Smooth muscle cell (in vitro differentiated cells): ENCODE results near the gene FOXD4L4. TPM values are rescaled to one million over a fixed set of nuclear protein-coding genes. Genes with fewer than 3 reads are reported as not detected.
"Not testable (repeated sequence)": the region's sequence is repeated elsewhere in the genome, so short reads cannot be mapped to it uniquely, and the experiment has no call there.

Experiments used
- DNase-seq: peaks from one replicate; lab custom pipeline; 2025; ENCODE audit not compliant: unreplicated experiment; lab: John Stamatoyannopoulos, UW
- H2AFZ ChIP-seq: fragments of 200-600 bp; sonication (generic); 2 replicates; pipeline ENCODE4 v1.6.0; 2016; ENCODE audit warnings: antibody characterized with exemption, low read depth, mild to moderate bottlenecking
- H3F3A ChIP-seq: fragments of 200-600 bp; sonication (generic); 2 replicates; pipeline ENCODE4 v1.6.0; 2017; ENCODE audit warnings: antibody characterized with exemption, low read depth
- H3K27ac ChIP-seq: fragments of 200-600 bp; sonication (generic); 2 replicates; pipeline ENCODE4 v1.5.1; 2016; ENCODE audit warnings: low read depth, mild to moderate bottlenecking
- H3K27me3 ChIP-seq: fragments of 200-600 bp; sonication (generic); 2 replicates; pipeline ENCODE4 v1.6.1; 2016; ENCODE audit warnings: low read depth, mild to moderate bottlenecking
- H3K36me3 ChIP-seq: fragments of 200-600 bp; sonication (generic); 2 replicates; pipeline ENCODE4 v1.5.1; 2016; ENCODE audit warnings: low read depth
- H3K4me1 ChIP-seq: fragments of 200-600 bp; sonication (generic); 2 replicates; pipeline ENCODE4 v1.5.1; 2016; ENCODE audit warnings: low read depth
- H3K4me2 ChIP-seq: fragments of 200-600 bp; sonication (generic); 2 replicates; pipeline ENCODE4 v1.6.0; 2016; ENCODE audit warnings: mild to moderate bottlenecking
- H3K4me3 ChIP-seq: fragments of 200-600 bp; sonication (generic); 2 replicates; pipeline ENCODE4 v1.5.1; 2016; ENCODE audit warnings: mild to moderate bottlenecking
- H3K79me2 ChIP-seq: fragments of 200-600 bp; sonication (generic); 2 replicates; pipeline ENCODE4 v1.6.0; 2016; ENCODE audit warnings: low read depth, mild to moderate bottlenecking
- H3K9ac ChIP-seq: fragments of 200-600 bp; sonication (generic); 2 replicates; pipeline ENCODE4 v1.6.0; 2016; ENCODE audit warnings: low read depth
- H3K9me3 ChIP-seq: fragments of 200-600 bp; sonication (generic); replicated peaks from 2 replicates; pipeline ENCODE4 v1.5.1; 2016; ENCODE audit warnings: low read depth
- H4K20me1 ChIP-seq: fragments of 200-600 bp; sonication (generic); 2 replicates; pipeline ENCODE4 v1.6.0; 2016; ENCODE audit warnings: low read depth
- WGBS: methylation state at CpG from one replicate; pipeline ENCODE4 v1.1.7; 2016; ENCODE audit warnings: low lambda C conversion rate; 5-methylcytosine and 5-hydroxymethylcytosine counted together
- polyA plus RNA-seq: library from polyadenylated mRNA; unstranded; fragments of >200 nt; fragmentation: Nextera tagmentation; extraction: Ambion mirVana; gene quantifications from 2 replicates; pipeline ENCODE4 v1.2.1, GENCODE V29; 2016
- total RNA-seq: library from RNA; depleted of rRNA; stranded (reverse); fragments of >200 nt; gene quantifications from 2 replicates; pipeline ENCODE4 v1.2.3, GENCODE V29; 2014

FOXD4L4 gene
- 0.13 TPM in 1 of 2 replicates, not detected in the other for total RNA-seq
- not detected in 2 replicates for polyA plus RNA-seq

GRCh38 chr9:65737096-65737564, at the start of gene FOXD4L4:
FOXD4L4 (plus strand) TSS chr9:65737146; CDS start chr9:65737146, 0 bp downstream.
- H3K9me3 ChIP-seq, H3K9ac ChIP-seq, DNase-seq, H3K4me2 ChIP-seq, H3K4me3 ChIP-seq, H2AFZ ChIP-seq, H3K36me3 ChIP-seq, H3K79me2 ChIP-seq, H3K27ac ChIP-seq, H3F3A ChIP-seq, H4K20me1 ChIP-seq, H3K4me1 ChIP-seq: not testable (repeated sequence)
- H3K27me3 ChIP-seq: peaks cover 14% of the 10 kb centered on the region
- 4% methylated on average over 15 of the region's 38 CpGs for WGBS

GRCh38 chr9:65703550-65703949, 33.4 kb upstream of the FOXD4L4 start:
- H3F3A ChIP-seq, H2AFZ ChIP-seq, H3K4me1 ChIP-seq, DNase-seq, H3K4me3 ChIP-seq, H4K20me1 ChIP-seq, H3K4me2 ChIP-seq, H3K9ac ChIP-seq, H3K79me2 ChIP-seq, H3K9me3 ChIP-seq, H3K27ac ChIP-seq, H3K27me3 ChIP-seq, H3K36me3 ChIP-seq: not testable (repeated sequence)
- 94% methylated on average over 2 of the region's 2 CpGs for WGBS

- H3K4me1 ChIP-seq, H3K27ac ChIP-seq, DNase-seq, H3K4me3 ChIP-seq, H2AFZ ChIP-seq, H4K20me1 ChIP-seq, H3K79me2 ChIP-seq, H3K9ac ChIP-seq, H3F3A ChIP-seq, H3K4me2 ChIP-seq, H3K9me3 ChIP-seq, H3K27me3 ChIP-seq, H3K36me3 ChIP-seq: not testable (repeated sequence)
- WGBS: 57% methylated on average over 4 of the region's 5 CpGs
Measured at GRCh38 chr9:65714445-65714844, 22.5 kb upstream of the FOXD4L4 start.

DNA sequence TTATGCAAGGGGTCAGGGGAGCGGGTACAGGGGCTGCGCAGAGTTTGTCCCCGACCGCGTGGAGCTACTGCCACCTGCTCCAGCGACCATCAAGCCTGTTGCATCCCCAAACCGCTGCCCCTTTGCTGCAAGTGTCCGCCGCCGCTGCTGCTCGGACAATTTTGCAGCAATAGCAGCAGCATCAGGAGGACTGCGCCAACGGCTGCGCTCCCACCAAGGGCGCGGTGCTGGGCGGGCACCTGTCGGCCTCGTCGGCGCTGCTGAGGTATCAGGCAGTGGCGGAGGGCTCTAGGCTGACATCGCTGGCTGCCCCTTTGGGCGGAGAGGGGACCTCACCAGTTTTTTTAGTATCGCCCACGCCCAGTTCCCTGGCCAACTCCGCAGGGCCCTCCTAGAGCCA, 1.2 kb downstream of the FOXD4L4 start:
- H3K9ac ChIP-seq, H3K4me1 ChIP-seq, H3K27ac ChIP-seq, H3K79me2 ChIP-seq, H3K9me3 ChIP-seq, H3K4me3 ChIP-seq, H3K36me3 ChIP-seq, DNase-seq, H3K4me2 ChIP-seq, H4K20me1 ChIP-seq, H3F3A ChIP-seq, H2AFZ ChIP-seq: not testable (repeated sequence)
- peaks cover 14% of the 10 kb centered on the region for H3K27me3 ChIP-seq
- 0% methylated on average over 2 of the region's 27 CpGs for WGBS

Other genes starting within 250 kb of the FOXD4L4 start
- gene ZNG1E, start 61.2 kb upstream of the FOXD4L4 start, total RNA-seq: 44.5 and 50.7 TPM in 2 replicates
- gene ZNG1E, start 61.2 kb upstream of the FOXD4L4 start, polyA plus RNA-seq: 49.0 and 50.2 TPM in 2 replicates